ENCODE measurements around the gene PRDM12.

- no peak for TF ChIP-seq CTCF (IDR thresholded peaks at IDR 0.05; ENCODE audit: borderline replicate concordance, extremely low read depth, low read length, poor library complexity, severe bottlenecking)
- no peak for TF ChIP-seq EZH2 (IDR thresholded peaks at IDR 0.05; ENCODE audit: borderline replicate concordance, low read depth, low read length, severe bottlenecking)
These were observed 5.3 kb upstream of the PRDM12 start for GRCh38 chr9:130658893-130659698.

Data from DND-41 (cell line).